SK-N-SH (cell line): ENCODE results near the gene FYN. TPM values are rescaled to one million over a fixed set of nuclear protein-coding genes. Genes with fewer than 3 reads are reported as not detected.

Source experiments
- CTCF ChIA-PET: fragments of 300-600, 350-600 bp; formaldehyde crosslinking; extraction: SDS; loops from one replicate; lab custom pipeline; 2021; lab: Yijun Ruan, JAX
- POLR2A ChIA-PET: fragments of 350-600 bp; sonication (Branson Sonifier 250); formaldehyde crosslinking; extraction: SDS; loops from one replicate; lab custom pipeline; 2020; ENCODE audit warnings: antibody characterized with exemption, inconsistent platforms; lab: Yijun Ruan, JAX
- DNase-seq: peaks from one replicate; pipeline ENCODE4 v3.0.0; 2012
- H2AFZ ChIP-seq: fragments of 200-600 bp; sonication (generic); 2 replicates; pipeline ENCODE4 v1.8.1; 2016; ENCODE audit warnings: antibody characterized with exemption, mild to moderate bottlenecking, low read depth
- H3F3A ChIP-seq: fragments of 200-600 bp; sonication (generic); replicated peaks from 2 replicates; pipeline ENCODE3; 2016; ENCODE audit warnings: antibody characterized with exemption, mild to moderate bottlenecking; ENCODE audit not compliant: insufficient read depth
- H3K27ac ChIP-seq, 2 experiments: fragments of 200-500 bp in 1 of 2; fragments of 200-600 bp in 1 of 2; sonication (Bioruptor generic) in 1 of 2; sonication (generic), shearing (Covaris generic) in 1 of 2; 2 replicates each; pipeline versions ENCODE4 v1.5.1 to v1.6.1; 2014 to 2016; ENCODE audit warnings: low read depth in 2 of 2, inconsistent platforms in 1 of 2, low read length in 1 of 2, mild to moderate bottlenecking in 1 of 2, mixed read lengths in 1 of 2
- H3K27me3 ChIP-seq: fragments of 200-600 bp; sonication (generic), shearing (Covaris generic); 2 replicates; pipeline ENCODE4 v1.6.1; 2016; ENCODE audit warnings: mixed run types; ENCODE audit not compliant: insufficient read depth
- H3K36me3 ChIP-seq, 2 experiments: fragments of 200-500 bp in 1 of 2; fragments of 200-600 bp in 1 of 2; sonication (Bioruptor generic) in 1 of 2; sonication (generic) in 1 of 2; replicated peaks in 1 of 2; 2 replicates each; pipeline versions ENCODE3 to v1.5.1; 2014 to 2016; ENCODE audit warnings: low read length in 1 of 2, mild to moderate bottlenecking in 1 of 2; ENCODE audit not compliant: insufficient read depth in 2 of 2, control insufficient read depth in 1 of 2
- H3K4me1 ChIP-seq, 2 experiments: fragments of 200-500 bp in 1 of 2; fragments of 200-600 bp in 1 of 2; sonication (Bioruptor generic) in 1 of 2; sonication (generic), shearing (Covaris generic) in 1 of 2; 2 replicates each; pipeline versions ENCODE4 v1.5.1 to v1.6.1; 2014 to 2016; ENCODE audit warnings: low read depth in 1 of 2, low read length in 1 of 2, mixed run types in 1 of 2; ENCODE audit not compliant: insufficient read depth in 2 of 2, control insufficient read depth in 1 of 2
- H3K4me2 ChIP-seq: fragments of 200-600 bp; sonication (generic), shearing (Covaris generic); 2 replicates; pipeline ENCODE4 v1.6.1; 2017; ENCODE audit warnings: mixed run types
- H3K4me3 ChIP-seq, 2 experiments: fragments of 200-500 bp in 1 of 2; fragments of 200-600 bp in 1 of 2; sonication (Bioruptor generic) in 1 of 2; sonication (generic), shearing (Covaris generic) in 1 of 2; 2 replicates each; pipeline versions ENCODE4 v1.5.1 to v1.8.1; 2014 to 2016; ENCODE audit warnings: low read depth in 2 of 2, inconsistent platforms in 1 of 2, low read length in 1 of 2, mild to moderate bottlenecking in 1 of 2, mixed read lengths in 1 of 2, moderate library complexity in 1 of 2
- H3K79me2 ChIP-seq: fragments of 200-600 bp; sonication (generic); 2 replicates; pipeline ENCODE4 v1.8.1; 2017; ENCODE audit warnings: mild to moderate bottlenecking; ENCODE audit not compliant: insufficient read depth
- H3K9ac ChIP-seq: fragments of 200-600 bp; sonication (generic); 2 replicates; pipeline ENCODE4 v1.6.1; 2017; ENCODE audit warnings: mixed run types
- H3K9me2 ChIP-seq: fragments of 200-600 bp; sonication (generic); 2 replicates; pipeline ENCODE4 v1.6.1; 2017; ENCODE audit warnings: mixed run types
- H3K9me3 ChIP-seq: fragments of 200-600 bp; sonication (generic); 2 replicates; pipeline ENCODE4 v1.6.1; 2017; ENCODE audit warnings: mixed run types, mild to moderate bottlenecking, moderate library complexity
- H4K20me1 ChIP-seq: fragments of 200-600 bp; sonication (generic); 2 replicates; pipeline ENCODE4 v1.6.1; 2017; ENCODE audit warnings: mild to moderate bottlenecking, mixed run types; ENCODE audit not compliant: insufficient read depth
- CHD2 ChIP-seq: fragments of 150-350 bp; IDR thresholded peaks from 2 replicates; pipeline ENCODE4 v1.6.1; 2018; ENCODE audit warnings: low read length; ENCODE audit not compliant: partially characterized antibody
- EP300 ChIP-seq, 2 experiments: IDR thresholded peaks; 2 replicates each; pipeline versions ENCODE4 v1.4.0 to v1.6.1; 2012; ENCODE audit warnings: borderline replicate concordance in 1 of 2, low read depth in 1 of 2, low read length in 1 of 2
- FOXJ3 ChIP-seq: sonication (generic); formaldehyde crosslinking; IDR thresholded peaks from 2 replicates; pipeline ENCODE4 v1.5.1; 2020; ENCODE audit warnings: mild to moderate bottlenecking, missing genetic modification reagents
- GABPA ChIP-seq: IDR thresholded peaks from 2 replicates; pipeline ENCODE4 v1.4.0; 2012; ENCODE audit warnings: low read depth, mild to moderate bottlenecking
- MEF2A ChIP-seq: IDR thresholded peaks from 2 replicates; pipeline ENCODE4 v1.4.0; 2012; ENCODE audit warnings: low read depth, borderline replicate concordance
- NFIC ChIP-seq: IDR thresholded peaks from 2 replicates; pipeline ENCODE4 v1.4.0; 2012; ENCODE audit warnings: borderline replicate concordance
- RAD21 ChIP-seq: IDR thresholded peaks from 2 replicates; pipeline ENCODE4 v1.6.1; 2012; ENCODE audit warnings: mild to moderate bottlenecking, low read length
- RXRA ChIP-seq: IDR thresholded peaks from 2 replicates; pipeline ENCODE4 v1.4.0; 2012; ENCODE audit warnings: low read depth, mild to moderate bottlenecking, borderline replicate concordance
- SIN3A ChIP-seq: IDR thresholded peaks from 2 replicates; pipeline ENCODE4 v1.6.1; 2012; ENCODE audit warnings: low read depth, mild to moderate bottlenecking, low read length, moderate library complexity, borderline replicate concordance
- SMC3 ChIP-seq: IDR thresholded peaks from 2 replicates; pipeline ENCODE4 v1.6.1; 2012; ENCODE audit warnings: low read depth, low read length, improper control_type of control experiment
- TEAD4 ChIP-seq: IDR thresholded peaks from 2 replicates; pipeline ENCODE4 v1.4.0; 2012; ENCODE audit warnings: mild to moderate bottlenecking, borderline replicate concordance; ENCODE audit not compliant: insufficient read depth
- WGBS: methylation state at CpG from one replicate; pipeline ENCODE4 v1.1.6; 2017; ENCODE audit warnings: low lambda C conversion rate; 5-methylcytosine and 5-hydroxymethylcytosine counted together
- polyA plus RNA-seq, 3 experiments: library from polyadenylated mRNA; depleted of rRNA; stranded (reverse); fragments of >200 nt; gene quantifications; 2 replicates each; pipeline ENCODE4 v1.2.3, GENCODE V29; 2012
- TF ChIP-seq, protein P1 (sequence below): IDR thresholded peaks from 2 replicates; pipeline ENCODE4 v1.4.0; 2012; ENCODE audit warnings: low read depth, borderline replicate concordance
- TF ChIP-seq, protein P2 (sequence below): IDR thresholded peaks from 2 replicates; pipeline ENCODE4 v1.6.1; 2012; ENCODE audit warnings: mild to moderate bottlenecking, low read depth, low read length, moderate library complexity
- TF ChIP-seq, protein P3 (sequence below): fragments of 150-350 bp; IDR thresholded peaks from 2 replicates; pipeline ENCODE4 v1.6.1; 2016; ENCODE audit warnings: mild to moderate bottlenecking, low read depth, low read length
- TF ChIP-seq, protein P4 (sequence below): IDR thresholded peaks from 2 replicates; pipeline ENCODE4 v1.4.0; 2012; ENCODE audit warnings: low read depth, borderline replicate concordance
- TF ChIP-seq, protein P5 (sequence below): IDR thresholded peaks from 2 replicates; pipeline ENCODE4 v1.4.0; 2012; ENCODE audit warnings: low read depth

The FYN gene
- polyA plus RNA-seq, 1 of the 3 experiments (the other 2 are of a cell fraction), result 31.0 TPM

DNA sequence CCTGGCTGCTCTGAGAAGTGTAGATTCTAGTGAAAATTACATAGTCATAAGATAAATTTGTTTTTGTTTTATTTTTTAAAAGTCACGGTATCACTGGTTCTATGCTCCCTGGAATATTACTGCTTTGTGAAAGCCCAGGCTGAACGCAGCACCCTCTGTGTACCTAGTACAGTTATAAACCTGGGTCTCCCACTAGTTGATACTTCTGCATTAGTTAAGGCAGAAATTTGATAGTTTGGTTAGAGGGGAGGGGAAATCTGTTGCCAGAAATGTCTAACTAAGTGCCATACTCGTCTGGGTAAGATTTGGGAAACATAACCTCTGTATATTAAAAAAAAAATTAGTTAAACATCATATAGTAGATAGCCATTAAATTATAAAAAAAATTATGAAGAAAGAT lies 156.9 kb downstream of the FYN start (continued):
- TF ChIP-seq, protein P1, sequence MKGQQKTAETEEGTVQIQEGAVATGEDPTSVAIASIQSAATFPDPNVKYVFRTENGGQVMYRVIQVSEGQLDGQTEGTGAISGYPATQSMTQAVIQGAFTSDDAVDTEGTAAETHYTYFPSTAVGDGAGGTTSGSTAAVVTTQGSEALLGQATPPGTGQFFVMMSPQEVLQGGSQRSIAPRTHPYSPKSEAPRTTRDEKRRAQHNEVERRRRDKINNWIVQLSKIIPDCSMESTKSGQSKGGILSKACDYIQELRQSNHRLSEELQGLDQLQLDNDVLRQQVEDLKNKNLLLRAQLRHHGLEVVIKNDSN, result no peak
- no peak for TF ChIP-seq GABPA
- TF ChIP-seq, protein P2, sequence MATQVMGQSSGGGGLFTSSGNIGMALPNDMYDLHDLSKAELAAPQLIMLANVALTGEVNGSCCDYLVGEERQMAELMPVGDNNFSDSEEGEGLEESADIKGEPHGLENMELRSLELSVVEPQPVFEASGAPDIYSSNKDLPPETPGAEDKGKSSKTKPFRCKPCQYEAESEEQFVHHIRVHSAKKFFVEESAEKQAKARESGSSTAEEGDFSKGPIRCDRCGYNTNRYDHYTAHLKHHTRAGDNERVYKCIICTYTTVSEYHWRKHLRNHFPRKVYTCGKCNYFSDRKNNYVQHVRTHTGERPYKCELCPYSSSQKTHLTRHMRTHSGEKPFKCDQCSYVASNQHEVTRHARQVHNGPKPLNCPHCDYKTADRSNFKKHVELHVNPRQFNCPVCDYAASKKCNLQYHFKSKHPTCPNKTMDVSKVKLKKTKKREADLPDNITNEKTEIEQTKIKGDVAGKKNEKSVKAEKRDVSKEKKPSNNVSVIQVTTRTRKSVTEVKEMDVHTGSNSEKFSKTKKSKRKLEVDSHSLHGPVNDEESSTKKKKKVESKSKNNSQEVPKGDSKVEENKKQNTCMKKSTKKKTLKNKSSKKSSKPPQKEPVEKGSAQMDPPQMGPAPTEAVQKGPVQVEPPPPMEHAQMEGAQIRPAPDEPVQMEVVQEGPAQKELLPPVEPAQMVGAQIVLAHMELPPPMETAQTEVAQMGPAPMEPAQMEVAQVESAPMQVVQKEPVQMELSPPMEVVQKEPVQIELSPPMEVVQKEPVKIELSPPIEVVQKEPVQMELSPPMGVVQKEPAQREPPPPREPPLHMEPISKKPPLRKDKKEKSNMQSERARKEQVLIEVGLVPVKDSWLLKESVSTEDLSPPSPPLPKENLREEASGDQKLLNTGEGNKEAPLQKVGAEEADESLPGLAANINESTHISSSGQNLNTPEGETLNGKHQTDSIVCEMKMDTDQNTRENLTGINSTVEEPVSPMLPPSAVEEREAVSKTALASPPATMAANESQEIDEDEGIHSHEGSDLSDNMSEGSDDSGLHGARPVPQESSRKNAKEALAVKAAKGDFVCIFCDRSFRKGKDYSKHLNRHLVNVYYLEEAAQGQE, result no peak
- TF ChIP-seq, protein P3, sequence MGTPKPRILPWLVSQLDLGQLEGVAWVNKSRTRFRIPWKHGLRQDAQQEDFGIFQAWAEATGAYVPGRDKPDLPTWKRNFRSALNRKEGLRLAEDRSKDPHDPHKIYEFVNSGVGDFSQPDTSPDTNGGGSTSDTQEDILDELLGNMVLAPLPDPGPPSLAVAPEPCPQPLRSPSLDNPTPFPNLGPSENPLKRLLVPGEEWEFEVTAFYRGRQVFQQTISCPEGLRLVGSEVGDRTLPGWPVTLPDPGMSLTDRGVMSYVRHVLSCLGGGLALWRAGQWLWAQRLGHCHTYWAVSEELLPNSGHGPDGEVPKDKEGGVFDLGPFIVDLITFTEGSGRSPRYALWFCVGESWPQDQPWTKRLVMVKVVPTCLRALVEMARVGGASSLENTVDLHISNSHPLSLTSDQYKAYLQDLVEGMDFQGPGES, result no peak

DNA sequence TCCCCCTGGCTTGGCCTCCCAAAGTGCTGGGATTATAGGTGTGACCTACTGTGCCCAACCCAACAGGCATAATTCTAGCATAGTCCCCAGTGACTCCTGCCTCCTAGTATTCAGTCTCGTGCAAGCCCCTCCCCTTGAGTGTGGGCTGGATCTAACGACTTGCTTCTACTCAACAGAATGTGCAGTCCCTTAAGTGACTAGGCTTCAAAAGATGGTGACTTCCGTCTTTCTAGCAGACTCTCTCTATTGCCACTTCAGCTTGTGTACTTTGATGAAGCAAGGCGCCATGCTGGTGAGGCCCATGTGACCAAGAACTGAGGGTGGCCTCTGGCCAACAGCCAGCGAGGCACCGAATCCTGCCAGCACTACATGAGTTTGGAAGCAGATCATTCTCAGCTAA lies 157.9 kb downstream of the FYN start:
- CTCF ChIA-PET, result no interaction called here
- Histone ChIP-seq H3K79me2 (no peaks in the 10 kb centered on the region), H2AFZ (no peak overlapping the region), H3K4me3 (no peak overlapping the region), H3K36me3 (peaks cover 3 to 13% of the 10 kb centered on the region in 2 experiments), H3K9me3 (no peaks in the 10 kb centered on the region), H4K20me1 (no peaks in the 10 kb centered on the region), H3K4me2 (no peak overlapping the region), H3K9ac (no peak overlapping the region), H3K9me2 (no peaks in the 10 kb centered on the region), H3K27me3 (no peaks in the 10 kb centered on the region), H3K27ac (no peak overlapping the region), H3K4me1 (peaks cover 2 to 17% of the 10 kb centered on the region in 2 experiments; a peak in 2 of 4 replicates), H3F3A (no peaks in the 10 kb centered on the region)
- DNase-seq, result no peak
- TF ChIP-seq EP300 (IDR thresholded peaks at IDR 0.05; ENCODE audit: borderline replicate concordance in 1 of 2, low read depth in 1 of 2, low read length in 1 of 2) (no peak), CHD2 (no peak), SIN3A (no peak), TEAD4 (no peak), RXRA (no peak), RAD21 (no peak), SMC3 (no peak), MEF2A (no peak), FOXJ3 (CRISPR knock-in tag) (no peak), NFIC (no peak)
- TF ChIP-seq, protein P4, sequence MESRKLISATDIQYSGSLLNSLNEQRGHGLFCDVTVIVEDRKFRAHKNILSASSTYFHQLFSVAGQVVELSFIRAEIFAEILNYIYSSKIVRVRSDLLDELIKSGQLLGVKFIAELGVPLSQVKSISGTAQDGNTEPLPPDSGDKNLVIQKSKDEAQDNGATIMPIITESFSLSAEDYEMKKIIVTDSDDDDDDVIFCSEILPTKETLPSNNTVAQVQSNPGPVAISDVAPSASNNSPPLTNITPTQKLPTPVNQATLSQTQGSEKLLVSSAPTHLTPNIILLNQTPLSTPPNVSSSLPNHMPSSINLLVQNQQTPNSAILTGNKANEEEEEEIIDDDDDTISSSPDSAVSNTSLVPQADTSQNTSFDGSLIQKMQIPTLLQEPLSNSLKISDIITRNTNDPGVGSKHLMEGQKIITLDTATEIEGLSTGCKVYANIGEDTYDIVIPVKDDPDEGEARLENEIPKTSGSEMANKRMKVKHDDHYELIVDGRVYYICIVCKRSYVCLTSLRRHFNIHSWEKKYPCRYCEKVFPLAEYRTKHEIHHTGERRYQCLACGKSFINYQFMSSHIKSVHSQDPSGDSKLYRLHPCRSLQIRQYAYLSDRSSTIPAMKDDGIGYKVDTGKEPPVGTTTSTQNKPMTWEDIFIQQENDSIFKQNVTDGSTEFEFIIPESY, result no peak
- TF ChIP-seq, protein P5, sequence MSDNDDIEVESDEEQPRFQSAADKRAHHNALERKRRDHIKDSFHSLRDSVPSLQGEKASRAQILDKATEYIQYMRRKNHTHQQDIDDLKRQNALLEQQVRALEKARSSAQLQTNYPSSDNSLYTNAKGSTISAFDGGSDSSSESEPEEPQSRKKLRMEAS, result no peak
- TF ChIP-seq, protein P3, result no peak
- WGBS, result 96% methylated on average over 6 of the region's 6 CpGs
- POLR2A ChIA-PET, result interaction anchor here (0.6 kb wide), 1 partner anchor 381 kb away, joined by 3 read pairs; no protein-coding TSS in a partner anchor
